GM21723 (cell line): ENCODE results near the gene FAM50B.

ENCODE experiments used
- ATAC-seq: cut with Tn5 transposase; IDR thresholded peaks from one replicate; pipeline ENCODE4 v1.9.1; 2021; ENCODE audit warnings: mild to moderate bottlenecking, moderate library complexity; ENCODE audit not compliant: unreplicated experiment

Gene FAM50B

GRCh38 chr6:3819161-3820110, 29.7 kb upstream of the FAM50B start:
- ATAC-seq = no peak

GRCh38 chr6:3820563-3820962, 28.6 kb upstream of the FAM50B start:
- ATAC-seq = no peak

DNA sequence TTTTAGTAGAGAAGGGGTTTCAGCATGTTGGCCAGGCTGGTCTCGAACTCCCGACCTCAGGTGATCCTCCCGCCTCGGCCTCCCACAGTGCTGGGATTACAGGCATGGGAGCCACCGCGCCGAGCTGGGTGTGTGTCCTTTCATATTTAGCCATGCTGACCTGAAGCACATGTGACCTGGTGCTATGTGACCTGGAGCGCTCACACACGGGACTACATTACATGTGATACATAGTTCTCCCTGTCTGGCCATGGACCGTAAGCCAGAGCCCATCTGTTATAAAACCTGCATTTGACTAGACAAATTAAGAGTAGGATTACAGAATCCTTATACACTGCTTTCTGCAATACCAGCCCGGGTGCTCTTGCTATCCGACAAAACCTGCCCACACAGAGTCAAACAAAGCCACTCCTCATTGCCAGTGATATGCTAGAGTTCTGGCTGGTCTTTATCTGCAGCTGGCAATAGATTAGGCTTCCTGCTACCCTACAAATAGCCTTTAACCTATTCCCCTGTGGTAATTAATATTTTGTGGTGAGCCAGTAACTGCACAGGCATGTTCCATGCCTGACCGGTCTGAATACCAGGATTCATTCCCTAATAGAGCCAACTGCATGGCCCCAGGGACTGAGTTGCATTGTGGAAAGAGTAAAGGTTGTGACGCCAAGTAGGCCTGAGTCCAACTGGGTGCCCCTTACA, 26.3 kb upstream of the FAM50B start:
- ATAC-seq = no peak

DNA sequence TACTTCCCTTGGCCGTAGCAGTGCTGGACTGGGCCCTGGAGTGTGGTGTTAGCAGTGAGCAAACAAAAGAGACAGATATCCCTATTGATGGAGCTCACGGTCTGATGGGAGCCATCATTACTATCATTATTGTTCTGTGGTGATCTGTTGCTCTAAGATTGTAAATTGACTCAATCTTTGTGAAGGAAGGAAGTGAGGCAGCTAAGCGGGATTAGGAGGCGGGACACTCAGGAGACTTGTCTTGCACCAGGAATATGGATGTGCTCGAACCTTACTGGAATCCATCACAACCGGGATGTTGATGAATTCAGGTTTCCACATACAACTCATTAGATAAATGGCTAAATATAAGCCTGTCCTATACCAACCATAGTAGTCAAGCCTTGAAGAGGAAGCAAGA, 25.5 kb upstream of the FAM50B start:
- ATAC-seq = no peak

- no peak for ATAC-seq
Observed at GRCh38 chr6:3825331-3825831, 23.8 kb upstream of the FAM50B start.

DNA sequence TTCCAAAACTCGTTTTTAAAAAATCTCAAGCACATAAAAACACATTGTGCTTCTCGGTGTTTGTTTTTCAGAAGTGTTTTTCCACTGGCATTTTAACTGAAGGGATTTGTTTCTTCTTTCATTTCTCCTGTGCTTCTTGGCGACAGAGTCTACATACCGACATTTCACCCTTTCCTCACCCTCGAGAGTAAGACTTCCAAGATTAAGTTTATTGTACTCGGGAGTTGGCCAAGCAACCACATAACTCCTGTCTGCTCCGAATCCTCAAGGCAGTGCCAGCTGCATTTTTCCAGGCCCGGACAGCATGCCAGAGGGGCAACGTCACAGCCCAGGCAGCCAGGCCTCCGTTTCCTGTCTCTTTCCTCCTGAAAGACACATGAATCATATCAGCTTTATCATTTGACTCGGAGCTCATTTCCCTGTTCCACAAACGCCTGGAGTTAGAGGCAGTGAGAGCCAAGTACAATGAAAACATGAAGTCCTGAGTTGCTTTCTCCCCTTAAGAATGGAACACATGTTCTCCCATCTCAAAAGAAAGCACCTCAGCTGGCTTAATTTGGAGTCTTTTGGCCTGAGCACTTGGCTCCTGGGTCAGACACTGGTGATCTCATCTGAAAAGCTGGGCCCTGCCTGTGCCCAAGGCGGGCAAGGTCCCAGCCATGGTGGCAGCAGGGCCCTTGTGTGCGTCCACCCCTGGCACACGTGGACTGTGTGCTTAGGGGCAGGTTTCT, 23.2 kb upstream of the FAM50B start:
- ATAC-seq = no peak

DNA sequence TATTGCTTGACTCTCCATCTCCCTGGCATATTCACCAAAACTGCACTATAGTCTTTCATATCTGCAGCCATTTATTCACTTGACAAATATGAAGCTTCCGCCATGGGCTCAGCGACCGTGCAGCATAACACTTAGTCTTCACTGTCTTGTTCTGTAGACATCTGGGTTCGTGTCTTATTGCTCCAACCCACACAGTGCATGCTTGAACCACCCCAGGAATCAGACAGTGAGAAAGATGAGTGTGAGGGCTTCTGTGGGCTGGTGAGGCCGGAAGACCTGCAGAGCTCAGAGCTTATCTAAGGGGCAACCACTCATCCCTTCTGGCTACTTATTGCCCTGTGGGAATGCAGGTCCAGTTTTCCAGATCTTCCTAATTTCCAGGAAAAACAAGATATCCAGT, 19.9 kb upstream of the FAM50B start:
- no peak for ATAC-seq

GRCh38 chr6:3830806-3831205, 18.4 kb upstream of the FAM50B start:
- ATAC-seq = no peak

- ATAC-seq = no peak
Observed at GRCh38 chr6:3831761-3832530, 17.2 kb upstream of the FAM50B start.

- ATAC-seq = no peak
Observed at GRCh38 chr6:3835055-3835731, 14.0 kb upstream of the FAM50B start.

DNA sequence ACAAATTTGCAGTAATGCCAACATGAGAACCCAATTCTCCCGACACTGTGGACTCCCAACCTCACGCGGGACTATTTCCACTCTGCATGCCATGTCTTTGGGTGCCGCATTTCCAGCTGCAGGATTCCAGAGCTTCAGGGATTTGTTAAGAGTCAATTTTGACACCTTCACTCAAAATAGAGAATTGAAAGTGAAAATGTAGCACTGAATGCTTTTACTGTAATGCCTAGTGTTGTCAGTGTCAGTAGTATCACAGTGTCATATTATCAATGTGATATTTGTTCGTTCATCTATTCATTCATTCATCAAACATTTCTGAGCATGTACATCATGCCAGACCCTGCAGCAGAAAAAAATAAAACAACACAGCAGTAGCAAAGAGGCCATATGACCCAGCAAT, 13.4 kb upstream of the FAM50B start:
- ATAC-seq = no peak

DNA sequence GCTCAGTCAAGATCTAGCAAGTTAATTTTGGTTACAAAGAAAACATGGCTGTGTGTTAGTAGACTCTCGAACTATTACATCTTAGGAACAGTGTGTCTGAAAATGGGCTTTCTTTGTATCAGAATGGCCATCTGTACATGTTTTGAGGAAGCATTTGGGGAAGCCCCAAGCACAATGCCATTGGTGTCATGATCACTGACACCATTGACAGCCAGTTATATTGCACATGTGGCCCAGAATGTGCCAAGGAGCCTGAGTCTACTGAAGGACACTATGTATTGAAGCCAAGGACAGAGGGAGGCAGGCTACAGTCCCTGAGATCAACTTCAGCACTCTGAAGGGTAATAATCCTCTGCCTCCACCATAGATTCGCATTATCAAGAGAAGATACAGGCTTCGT, 12.6 kb upstream of the FAM50B start:
- no peak for ATAC-seq

GRCh38 chr6:3837781-3838180, 11.4 kb upstream of the FAM50B start:
- ATAC-seq = no peak

- no peak for ATAC-seq
Observed at GRCh38 chr6:3838992-3839867, 9.9 kb upstream of the FAM50B start.

DNA sequence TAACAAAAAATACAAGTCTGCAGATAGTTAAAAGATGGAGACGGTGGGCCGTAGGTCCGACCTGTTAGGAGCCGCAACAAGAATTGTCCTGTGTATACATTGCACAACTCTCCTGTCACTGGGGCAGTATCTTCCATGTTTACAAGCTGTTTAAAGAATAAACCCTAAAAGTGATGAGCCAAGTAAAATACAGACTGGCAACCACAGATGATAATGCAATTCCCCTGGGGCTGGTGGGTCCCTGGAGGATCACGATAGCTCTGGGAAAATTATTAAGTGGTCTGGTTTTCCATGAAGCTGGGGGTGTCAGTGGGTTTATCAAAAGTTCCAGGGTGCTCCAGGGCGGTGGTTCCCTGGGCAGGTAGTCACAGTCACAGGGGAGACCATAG, 8.1 kb upstream of the FAM50B start:
- no peak for ATAC-seq

- ATAC-seq = no peak
Observed at GRCh38 chr6:3841711-3842565, 7.2 kb upstream of the FAM50B start.

- ATAC-seq = no peak
Observed at GRCh38 chr6:3843379-3844096, 5.6 kb upstream of the FAM50B start.

- ATAC-seq = no peak
Observed at GRCh38 chr6:3844097-3844463, 5.1 kb upstream of the FAM50B start.
